ENCODE results near the gene LAMC3. TPM values are rescaled to one million over a fixed set of nuclear protein-coding genes. Genes with fewer than 3 reads are reported as not detected.
A peak's percentile ranks its signal among the peaks of the same experiment; 100 is the strongest.
"Not testable (repeated sequence)": the region's sequence is repeated elsewhere in the genome, so short reads cannot be mapped to it uniquely, and the experiment has no call there.

The LAMC3 gene
- total RNA-seq, 2 experiments from 2014 or later = 0.40 to 0.59 TPM

- Mint-ChIP-seq H3K36me3 (ENCODE audit: low read depth) (no peaks in the 10 kb centered on the region), H3K9me3 (ENCODE audit: low read depth) (no peaks in the 10 kb centered on the region), H3K27me3 (peaks cover 4% of the 10 kb centered on the region), H3K4me3 (no peak overlapping the region), H3K27ac (no peak overlapping the region), H3K4me1 (no peaks in the 10 kb centered on the region)
- DNase-seq = no peak
- ATAC-seq = no peak
- intact Hi-C loops (cut with DNase I, micrococcal nuclease) = no loop called here
- ChIA-PET POLR2A (interaction anchor here (0.6 kb wide), 1 partner anchor 10 kb away, joined by 3 read pairs; no protein-coding TSS in a partner anchor), CTCF (interaction anchor here (0.7 kb wide), 1 partner anchor 17 kb away, joined by 3 read pairs; no protein-coding TSS in a partner anchor)
These were observed 105.1 kb downstream of the LAMC3 start for GRCh38 chr9:131114084-131114535.

GRCh38 chr9:131115360-131115742, 106.4 kb downstream of the LAMC3 start:
- POLR2A ChIA-PET; CTCF ChIA-PET; ATAC-seq; DNase-seq; H3K27ac Mint-ChIP-seq; H3K27me3 Mint-ChIP-seq; H3K36me3 Mint-ChIP-seq (ENCODE audit: low read depth); H3K4me3 Mint-ChIP-seq; H3K9me3 Mint-ChIP-seq (ENCODE audit: low read depth); intact Hi-C loops (cut with DNase I, micrococcal nuclease); H3K4me1 Mint-ChIP-seq: not testable (repeated sequence)

GRCh38 chr9:131116281-131117120, 107.5 kb downstream of the LAMC3 start:
- intact Hi-C loops (cut with DNase I, micrococcal nuclease) = no loop called here
- H3K4me1 Mint-ChIP-seq = no peaks in the 10 kb centered on the region
- DNase-seq (no peak), ATAC-seq (no peak)
- H3K27me3 Mint-ChIP-seq = peaks cover 4% of the 10 kb centered on the region
- ChIA-PET CTCF (no interaction called here), POLR2A (no interaction called here)
- H3K36me3 Mint-ChIP-seq (ENCODE audit: low read depth) = no peaks in the 10 kb centered on the region
- no peak overlapping the region for H3K27ac Mint-ChIP-seq
- no peak overlapping the region for H3K4me3 Mint-ChIP-seq
- H3K9me3 Mint-ChIP-seq (ENCODE audit: low read depth) = no peaks in the 10 kb centered on the region

GRCh38 chr9:131117121-131117761, 108.3 kb downstream of the LAMC3 start:
- POLR2A ChIA-PET = no interaction called here
- Mint-ChIP-seq H3K4me1 (no peaks in the 10 kb centered on the region), H3K27ac (no peak overlapping the region), H3K9me3 (ENCODE audit: low read depth) (no peaks in the 10 kb centered on the region), H3K36me3 (ENCODE audit: low read depth) (no peaks in the 10 kb centered on the region), H3K4me3 (no peak overlapping the region), H3K27me3 (peaks cover 4% of the 10 kb centered on the region)
- ATAC-seq = no peak
- intact Hi-C loops (cut with DNase I, micrococcal nuclease) = no loop called here
- no peak for DNase-seq
- CTCF ChIA-PET = no interaction called here

GRCh38 chr9:131117762-131118145, 108.8 kb downstream of the LAMC3 start:
- Mint-ChIP-seq H3K9me3 (ENCODE audit: low read depth) (no peaks in the 10 kb centered on the region), H3K27me3 (peaks cover 4% of the 10 kb centered on the region), H3K36me3 (ENCODE audit: low read depth) (no peaks in the 10 kb centered on the region), H3K4me1 (no peaks in the 10 kb centered on the region), H3K4me3 (no peak overlapping the region), H3K27ac (no peak overlapping the region)
- ChIA-PET CTCF (no interaction called here), POLR2A (no interaction called here)
- DNase-seq (no peak), ATAC-seq (no peak)
- intact Hi-C loops (cut with DNase I, micrococcal nuclease) = no loop called here

GRCh38 chr9:131119600-131119999, 110.6 kb downstream of the LAMC3 start:
- Mint-ChIP-seq H3K27me3 (peaks cover 4% of the 10 kb centered on the region), H3K36me3 (ENCODE audit: low read depth) (no peaks in the 10 kb centered on the region), H3K4me1 (no peaks in the 10 kb centered on the region), H3K27ac (no peak overlapping the region), H3K4me3 (no peak overlapping the region), H3K9me3 (ENCODE audit: low read depth) (no peaks in the 10 kb centered on the region)
- POLR2A ChIA-PET = no interaction called here
- no peak for ATAC-seq
- no peak for DNase-seq
- CTCF ChIA-PET = no interaction called here
- intact Hi-C loops (cut with DNase I, micrococcal nuclease) = no loop called here

- intact Hi-C loops (cut with DNase I, micrococcal nuclease) = loop anchor here (10.0 kb wide), 2 partner anchors 614 to 954 kb away; partner anchors contain the start of gene MED27 (in 2 of the 2)
These were observed 111.8 kb downstream of the LAMC3 start for GRCh38 chr9:131120620-131121228.

GRCh38 chr9:131121346-131121745, 112.4 kb downstream of the LAMC3 start:
- H3K27me3 Mint-ChIP-seq = peaks cover 4% of the 10 kb centered on the region
- DNase-seq = no peak
- no peak for ATAC-seq
- CTCF ChIA-PET = interaction anchor here (1.1 to 1.2 kb wide), 2 partner anchors 9 to 68 kb away, joined by 3 read pairs; no protein-coding TSS in a partner anchor
- peaks cover 2% of the 10 kb centered on the region for H3K36me3 Mint-ChIP-seq (ENCODE audit: low read depth)
- intact Hi-C loops (cut with DNase I, micrococcal nuclease) = loop anchor here (10.0 kb wide), 2 partner anchors 613 to 953 kb away; partner anchors contain the start of gene MED27 (in 2 of the 2)
- POLR2A ChIA-PET = no interaction called here
- H3K4me1 Mint-ChIP-seq = peaks cover 6% of the 10 kb centered on the region
- H3K9me3 Mint-ChIP-seq (ENCODE audit: low read depth) = no peaks in the 10 kb centered on the region
- no peak overlapping the region for H3K27ac Mint-ChIP-seq
- no peak overlapping the region for H3K4me3 Mint-ChIP-seq

More at GRCh38 chr9:131120620-131121228, 111.8 kb downstream of the LAMC3 start:
- H3K36me3 Mint-ChIP-seq (ENCODE audit: low read depth) = peaks cover 2% of the 10 kb centered on the region
- H3K4me3 Mint-ChIP-seq = no peak overlapping the region
- ATAC-seq = no peak
- POLR2A ChIA-PET = no interaction called here
- CTCF ChIA-PET = interaction anchor here (1.2 kb wide), 1 partner anchor 8 kb away, joined by 3 read pairs; no protein-coding TSS in a partner anchor
- no peak overlapping the region for H3K27ac Mint-ChIP-seq
- DNase-seq = no peak
- peaks cover 4% of the 10 kb centered on the region for H3K27me3 Mint-ChIP-seq
- H3K9me3 Mint-ChIP-seq (ENCODE audit: low read depth) = no peaks in the 10 kb centered on the region
- peaks cover 2% of the 10 kb centered on the region for H3K4me1 Mint-ChIP-seq

GRCh38 chr9:131122158-131122557, 113.2 kb downstream of the LAMC3 start:
- POLR2A ChIA-PET = no interaction called here

GRCh38 chr9:131125038-131125287, 116.0 kb downstream of the LAMC3 start:
- ChIA-PET CTCF (interaction anchor here (0.7 to 1.5 kb wide), 4 partner anchors 27 to 1018 kb away, joined by 3 to 5 read pairs (median 4); no protein-coding TSS in a partner anchor), POLR2A (interaction anchor here (0.9 to 1.1 kb wide), 3 partner anchors 10 to 147 kb away, joined by 3 to 4 read pairs (median 3); no protein-coding TSS in a partner anchor)
- peaks cover 30% of the 10 kb centered on the region for H3K4me1 Mint-ChIP-seq
- intact Hi-C loops (cut with DNase I, micrococcal nuclease) = loop anchor here (1.0 to 10.0 kb wide), 16 partner anchors 29 to 1817 kb away; partner anchors contain the start of genes MED27 (in 2 of the 2), AIF1L (in 1 of the 2), EXOSC2 (in 1 of the 2) and FUBP3 (in 1 of the 2)
- H3K27ac Mint-ChIP-seq = peak overlapping the region; percentile 92
- DNase-seq (peak; percentile 15), ATAC-seq (no peak)
- H3K9me3 Mint-ChIP-seq (ENCODE audit: low read depth) = no peaks in the 10 kb centered on the region
- peaks cover 31% of the 10 kb centered on the region for H3K36me3 Mint-ChIP-seq (ENCODE audit: low read depth)
- H3K4me3 Mint-ChIP-seq = peak overlapping the region; percentile 94
- no peaks in the 10 kb centered on the region for H3K27me3 Mint-ChIP-seq

More at GRCh38 chr9:131122158-131122557, 113.2 kb downstream of the LAMC3 start:
- ATAC-seq (no peak), DNase-seq (no peak)
- Mint-ChIP-seq H3K4me3 (no peak overlapping the region), H3K36me3 (ENCODE audit: low read depth) (peaks cover 5% of the 10 kb centered on the region), H3K27me3 (peaks cover 4% of the 10 kb centered on the region), H3K27ac (no peak overlapping the region), H3K4me1 (peaks cover 15% of the 10 kb centered on the region), H3K9me3 (ENCODE audit: low read depth) (no peaks in the 10 kb centered on the region)
- intact Hi-C loops (cut with DNase I, micrococcal nuclease) = loop anchor here (10.0 kb wide), 2 partner anchors 613 to 953 kb away; partner anchors contain the start of gene MED27 (in 2 of the 2)
- CTCF ChIA-PET = interaction anchor here (0.6 to 1.1 kb wide), 2 partner anchors 69 to 295 kb away, joined by 3 read pairs; no protein-coding TSS in a partner anchor
